PC-9 (cell line): ENCODE data around the gene SLC22A23.

Experiments used
- EZH2 ChIP-seq: fragments of 200-600 bp; sonication (generic); IDR thresholded peaks from 2 replicates; pipeline ENCODE4 v1.8.0; 2017; ENCODE audit warnings: antibody characterized with exemption, low read depth
- TF ChIP-seq, protein P1 (sequence below): fragments of 200-600 bp; sonication (generic); conservative IDR thresholded peaks from 2 replicates; pipeline ENCODE4 v1.6.1; 2017; ENCODE audit warnings: mixed run types, antibody characterized with exemption, mild to moderate bottlenecking, moderate library complexity

DNA sequence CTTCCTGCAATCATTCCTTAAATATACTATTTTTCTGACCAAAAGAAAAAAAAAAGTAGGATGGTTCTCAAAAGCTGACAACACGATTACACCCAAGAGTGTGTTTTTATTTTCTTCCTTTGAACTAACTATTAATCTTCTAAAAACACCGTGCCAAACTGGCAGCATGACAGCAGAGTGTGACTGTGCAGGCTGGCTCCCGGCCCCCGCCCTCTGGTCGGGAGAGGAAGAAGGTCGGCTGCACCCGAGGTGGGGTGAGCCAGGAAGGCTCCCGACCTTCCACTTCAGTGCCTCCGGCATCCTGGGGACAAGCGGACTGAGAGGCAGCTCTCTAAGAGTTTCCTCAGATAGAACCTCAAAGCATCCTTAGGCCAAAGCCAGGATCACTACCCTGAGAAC is 29.2 kb downstream of the SLC22A23 start:
- TF ChIP-seq, protein P1, sequence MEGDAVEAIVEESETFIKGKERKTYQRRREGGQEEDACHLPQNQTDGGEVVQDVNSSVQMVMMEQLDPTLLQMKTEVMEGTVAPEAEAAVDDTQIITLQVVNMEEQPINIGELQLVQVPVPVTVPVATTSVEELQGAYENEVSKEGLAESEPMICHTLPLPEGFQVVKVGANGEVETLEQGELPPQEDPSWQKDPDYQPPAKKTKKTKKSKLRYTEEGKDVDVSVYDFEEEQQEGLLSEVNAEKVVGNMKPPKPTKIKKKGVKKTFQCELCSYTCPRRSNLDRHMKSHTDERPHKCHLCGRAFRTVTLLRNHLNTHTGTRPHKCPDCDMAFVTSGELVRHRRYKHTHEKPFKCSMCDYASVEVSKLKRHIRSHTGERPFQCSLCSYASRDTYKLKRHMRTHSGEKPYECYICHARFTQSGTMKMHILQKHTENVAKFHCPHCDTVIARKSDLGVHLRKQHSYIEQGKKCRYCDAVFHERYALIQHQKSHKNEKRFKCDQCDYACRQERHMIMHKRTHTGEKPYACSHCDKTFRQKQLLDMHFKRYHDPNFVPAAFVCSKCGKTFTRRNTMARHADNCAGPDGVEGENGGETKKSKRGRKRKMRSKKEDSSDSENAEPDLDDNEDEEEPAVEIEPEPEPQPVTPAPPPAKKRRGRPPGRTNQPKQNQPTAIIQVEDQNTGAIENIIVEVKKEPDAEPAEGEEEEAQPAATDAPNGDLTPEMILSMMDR = no peak
- no peak for TF ChIP-seq EZH2
